Myocyte (in vitro differentiated cells): ENCODE data around the gene KRTAP1-3. TPM values are rescaled to one million over a fixed set of nuclear protein-coding genes. Genes with fewer than 3 reads are reported as not detected.
A peak's percentile ranks its signal among the peaks of the same experiment; 100 is the strongest.
"Not testable (repeated sequence)": the region's sequence is repeated elsewhere in the genome, so short reads cannot be mapped to it uniquely, and the experiment has no call there.

ENCODE experiments used
- DNase-seq: peaks from one replicate; pipeline ENCODE4 v3.0.0-alpha.2; 2012; ENCODE audit warnings: low read depth
- polyA plus RNA-seq: library from polyadenylated mRNA; unstranded; fragments of >200 nt; gene quantifications from one replicate; pipeline ENCODE4 v1.2.1, GENCODE V29; 2012; ENCODE audit warnings: missing spikeins
- total RNA-seq: library from RNA; depleted of rRNA; stranded (reverse); fragments of >200 nt; gene quantifications from 2 replicates; pipeline ENCODE4 v1.2.3, GENCODE V29; 2014

The KRTAP1-3 gene
- not detected in 2 replicates for total RNA-seq
- not detected for polyA plus RNA-seq

GRCh38 chr17:41034346-41034935 lies at the start of gene KRTAP1-3:
Gene KRTAP1-3 (minus strand): TSS chr17:41034874. CDS start chr17:41034821, 53 bp downstream.
- DNase-seq: peak; percentile 72

GRCh38 chr17:41084100-41084856 lies 49.6 kb upstream of the KRTAP1-3 start, which contains the start of gene KRTAP4-7:
Gene KRTAP4-7 (plus strand): TSS chr17:41084150. CDS start chr17:41084207, 57 bp downstream.
- not testable (repeated sequence) for DNase-seq

DNA sequence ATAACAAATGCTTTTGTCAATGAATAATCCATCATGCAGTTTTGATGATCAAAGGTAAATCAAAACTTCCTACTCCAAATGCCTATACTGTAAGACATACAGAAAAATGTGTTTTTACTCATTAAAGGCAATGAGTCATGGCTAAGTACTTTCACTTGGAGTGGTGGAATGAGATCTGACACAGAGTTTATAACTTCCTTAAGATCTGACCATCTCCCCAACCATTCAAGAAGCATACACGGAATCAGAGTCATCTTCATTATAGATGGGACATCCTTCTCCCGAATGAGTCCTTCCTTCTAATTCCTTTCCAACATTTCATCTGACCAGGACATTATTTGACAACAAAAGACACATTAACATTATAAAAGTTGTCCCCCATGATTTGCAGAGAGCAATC lies 48.8 kb upstream of the KRTAP1-3 start:
- DNase-seq: not testable (repeated sequence)

- no peak for DNase-seq
Measured at GRCh38 chr17:41082626-41083025, 48.0 kb upstream of the KRTAP1-3 start.

DNA sequence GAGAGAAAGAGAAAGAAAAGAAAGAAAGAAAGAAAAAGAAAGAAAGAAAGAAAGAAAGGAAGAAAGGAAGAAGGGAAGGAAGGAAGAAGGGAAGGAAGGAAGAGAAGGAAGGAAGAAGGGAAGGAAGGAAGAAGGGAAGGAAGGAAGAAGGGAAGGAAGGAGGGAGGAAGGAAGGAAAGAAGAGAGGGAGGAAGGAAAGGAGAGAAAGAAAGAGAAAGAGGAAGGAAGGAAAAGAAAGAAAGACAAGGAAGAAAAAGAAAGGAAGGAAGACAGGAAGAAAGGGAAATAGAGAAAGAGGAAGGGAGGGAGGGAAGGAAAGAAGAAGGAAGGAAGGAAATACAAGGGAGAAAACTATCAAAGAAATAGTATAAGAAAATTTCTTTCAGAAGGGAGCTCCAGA lies 42.1 kb upstream of the KRTAP1-3 start:
- no peak for DNase-seq

GRCh38 chr17:41073676-41074075 lies 39.0 kb upstream of the KRTAP1-3 start:
- no peak for DNase-seq

DNA sequence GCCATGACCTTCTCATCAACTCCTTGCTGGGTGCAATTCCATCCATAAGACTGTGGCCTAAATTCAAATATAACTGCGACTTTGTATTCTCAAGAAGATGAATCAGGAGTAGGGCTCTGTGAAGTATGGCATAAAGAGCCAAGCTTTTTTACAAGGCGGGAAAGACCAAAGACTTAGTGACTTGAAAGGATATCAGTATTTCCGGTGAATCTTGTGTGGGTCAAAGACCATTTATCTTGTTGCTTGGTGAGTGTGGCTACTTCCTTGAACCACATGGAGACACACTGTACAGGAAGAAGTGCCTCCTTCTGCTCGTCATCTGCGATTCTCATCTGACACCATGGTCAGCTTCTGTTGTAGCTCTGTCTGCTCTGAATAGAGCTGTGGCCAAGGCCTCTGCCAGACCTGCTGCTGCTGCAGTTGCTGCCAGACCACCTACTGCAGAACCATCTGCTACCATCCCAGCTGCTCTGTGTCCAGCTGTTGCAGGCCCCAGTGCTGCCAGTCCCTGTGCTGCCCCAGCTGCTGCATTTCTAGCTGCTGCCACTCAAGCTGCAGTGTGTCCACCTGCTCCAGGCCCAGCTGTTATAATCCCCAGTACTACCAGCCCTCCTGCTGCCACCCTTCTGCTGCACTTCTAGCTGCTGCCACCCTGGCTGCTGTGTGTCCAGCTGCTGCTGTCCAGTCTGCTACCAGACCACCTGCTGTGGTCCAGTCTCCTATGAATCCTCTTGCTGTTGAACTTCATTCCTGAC lies 37.1 kb upstream of the KRTAP1-3 start:
- peak; percentile 94 for DNase-seq

- DNase-seq: no peak
Measured at GRCh38 chr17:41069031-41069430, 34.4 kb upstream of the KRTAP1-3 start.

- no peak for DNase-seq
Measured at GRCh38 chr17:41067281-41067680, 32.6 kb upstream of the KRTAP1-3 start.

DNA sequence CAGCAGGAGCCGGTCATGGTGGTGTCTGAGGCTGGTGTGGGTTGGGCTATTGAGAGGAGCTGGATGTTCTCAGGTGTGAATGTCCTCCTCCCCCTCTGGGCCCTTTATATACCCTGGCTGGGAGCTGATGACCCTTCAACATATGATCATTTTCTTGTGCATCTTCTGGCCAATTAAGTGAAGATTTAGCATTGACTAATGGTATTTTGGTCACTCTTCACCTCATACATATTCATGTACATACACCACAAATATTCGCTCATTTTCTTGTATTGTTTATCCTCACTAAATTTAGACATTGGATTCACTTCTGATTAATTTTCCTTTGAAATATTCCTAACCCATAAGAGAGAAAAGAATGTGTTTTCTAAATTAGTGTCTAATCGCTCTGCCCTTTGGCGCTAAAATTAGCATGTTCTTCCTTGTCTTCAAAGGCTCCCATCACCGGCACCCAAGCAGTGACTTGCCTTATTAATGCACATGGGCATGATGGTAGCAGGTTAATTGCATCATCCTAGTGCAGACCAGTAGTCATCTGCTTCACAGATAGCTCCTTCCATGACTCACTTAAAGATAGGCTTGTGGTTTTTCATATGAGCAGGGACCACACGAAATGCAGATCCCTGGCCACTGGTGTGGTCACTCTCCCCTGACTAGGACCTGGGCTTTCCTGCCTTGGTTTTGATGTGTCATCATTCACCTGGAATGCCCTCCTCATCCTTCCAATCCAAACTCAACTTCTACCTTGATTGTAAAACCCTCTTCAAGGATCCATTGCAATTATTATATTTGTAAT lies 31.4 kb upstream of the KRTAP1-3 start, which contains the start of gene KRTAP2-4:
Gene KRTAP2-4, minus strand, starts transcription at position 51 of the 796 bp plus-strand sequence. Its CDS starts 34 bp downstream, at position 17.
- DNase-seq: peak; percentile 83

GRCh38 chr17:41065016-41065689 lies 30.5 kb upstream of the KRTAP1-3 start:
- not testable (repeated sequence) for DNase-seq

DNA sequence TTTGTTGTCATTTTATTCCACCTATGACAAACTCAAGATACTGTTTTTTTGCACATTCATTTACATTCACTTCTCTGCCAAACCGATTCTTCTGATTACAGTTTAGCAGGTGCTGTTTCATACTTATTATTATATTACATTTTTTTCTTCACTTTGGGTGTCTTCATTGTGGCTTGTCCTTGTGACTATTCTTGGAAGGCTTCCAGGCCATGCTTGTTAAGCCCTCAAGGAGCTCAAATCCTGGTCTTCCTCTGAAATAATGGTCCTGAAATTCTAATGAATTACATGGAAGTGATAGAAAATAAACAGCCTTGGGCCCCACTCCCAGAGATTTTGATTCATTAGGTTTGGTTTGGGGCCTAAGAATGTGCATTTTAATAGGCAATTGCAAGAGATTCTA lies 29.6 kb upstream of the KRTAP1-3 start:
- DNase-seq: peak; percentile 26

DNA sequence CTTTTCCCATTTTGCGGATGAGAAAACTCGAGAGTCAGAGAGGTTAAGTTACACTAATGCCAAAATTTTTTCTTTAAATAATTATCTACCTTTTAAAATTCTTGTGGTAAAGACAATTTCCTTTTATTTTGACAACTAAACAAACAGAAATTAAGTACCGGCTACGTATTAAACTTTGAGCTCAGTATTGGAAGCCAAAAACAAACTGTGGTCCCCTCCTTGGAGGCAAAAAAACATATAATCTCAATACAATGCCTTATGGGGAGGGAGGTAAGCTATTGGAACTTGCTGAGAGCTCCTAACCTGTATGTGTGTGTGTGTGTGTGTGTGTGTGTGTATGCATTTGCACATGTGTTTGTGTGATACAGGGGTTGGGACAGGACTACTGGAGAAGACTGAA lies 28.8 kb upstream of the KRTAP1-3 start:
- DNase-seq: no peak

- peak; percentile 84 for DNase-seq
Measured at GRCh38 chr17:41061964-41062363, 27.3 kb upstream of the KRTAP1-3 start.

GRCh38 chr17:41060052-41060604 lies 25.5 kb upstream of the KRTAP1-3 start, which contains the start of gene KRTAP2-3:
Gene KRTAP2-3 (minus strand): TSS chr17:41060114. CDS start chr17:41060050, 64 bp downstream.
- peak; percentile 91 for DNase-seq

DNA sequence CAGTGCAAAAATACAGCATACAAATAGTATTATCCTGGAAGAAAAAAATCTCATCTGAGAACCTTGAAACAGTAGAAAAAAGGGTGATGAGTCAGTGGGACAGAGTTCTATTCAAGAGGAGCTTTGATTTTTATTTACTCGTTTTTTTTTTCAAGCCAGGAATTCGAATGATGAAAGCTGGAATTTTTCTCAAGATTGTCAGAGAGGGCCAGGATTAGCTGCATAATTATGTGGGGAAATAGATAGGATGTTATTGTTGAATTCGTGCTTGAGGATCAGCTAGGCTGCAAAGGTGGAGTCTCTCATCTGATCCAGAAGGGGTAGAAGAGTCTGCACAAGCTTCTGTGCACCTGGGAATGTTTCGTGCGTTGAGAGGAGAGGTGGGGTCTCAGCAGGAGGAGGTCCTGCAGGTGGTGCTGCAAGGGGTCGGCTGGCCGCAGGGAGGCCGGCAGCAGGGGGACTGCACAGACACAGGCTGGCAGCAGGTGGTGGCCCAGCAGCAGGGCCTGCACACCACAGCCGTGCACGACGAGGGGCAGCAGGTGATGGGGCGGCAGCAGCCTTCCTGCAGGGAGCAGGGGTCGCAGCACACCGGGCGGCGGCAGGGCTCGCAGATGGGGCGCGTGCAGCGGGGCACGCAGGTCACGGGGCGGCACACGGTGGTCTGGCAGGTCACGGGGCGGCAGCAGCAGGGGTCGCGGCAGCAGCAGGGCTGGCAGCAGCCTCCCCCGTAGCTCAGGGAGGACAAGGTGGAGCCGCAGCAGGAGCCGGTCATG lies 24.8 kb upstream of the KRTAP1-3 start:
- DNase-seq: peak; percentile 73

DNA sequence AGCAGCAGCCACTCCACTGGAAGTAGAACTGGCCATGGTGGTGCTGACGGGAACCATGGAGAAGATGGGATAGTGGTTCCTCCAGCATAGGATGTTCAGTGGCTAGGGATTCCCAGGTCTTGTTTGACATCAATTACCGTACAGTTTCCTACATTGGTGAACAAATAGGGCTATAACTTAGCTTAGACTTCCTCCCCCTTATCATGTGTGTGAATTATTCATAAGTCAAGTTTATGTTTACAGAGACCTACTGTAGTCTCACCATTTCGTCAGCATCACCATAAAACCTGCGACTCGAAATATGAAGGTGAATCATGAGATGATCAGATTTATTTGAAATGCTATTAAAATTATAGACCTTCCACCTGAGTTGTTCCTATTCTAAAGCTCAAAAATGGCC lies 24.1 kb upstream of the KRTAP1-3 start:
- DNase-seq: no peak

DNA sequence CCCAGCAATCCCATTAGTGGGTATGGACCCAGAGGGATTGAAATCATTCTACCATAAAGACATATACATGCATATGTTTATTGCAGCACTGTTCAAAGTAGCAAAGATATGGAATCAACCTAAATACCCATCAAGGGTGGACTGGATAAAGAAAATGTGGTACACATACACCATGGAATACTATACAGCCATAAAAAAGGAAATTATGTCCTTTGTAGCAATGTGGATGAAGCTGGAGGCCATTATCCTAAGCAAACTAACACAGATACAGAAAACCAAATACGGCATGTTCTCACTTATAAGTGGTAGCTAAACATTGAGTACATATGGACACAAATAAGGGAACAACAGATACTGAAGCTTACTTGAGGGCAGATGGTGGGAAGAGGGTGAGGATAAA lies 22.9 kb upstream of the KRTAP1-3 start:
- no peak for DNase-seq

- DNase-seq: not testable (repeated sequence)
Measured at GRCh38 chr17:41055130-41055529, 20.5 kb upstream of the KRTAP1-3 start, which contains the start of gene KRTAP2-2. Gene KRTAP2-2 (minus strand): TSS chr17:41055230. CDS start chr17:41055211, 19 bp downstream.
